Kidney (tissue), 14 donors: Measurements from ENCODE around the gene CDK15. TPM values are rescaled to one million over a fixed set of nuclear protein-coding genes. Genes with fewer than 3 reads are reported as not detected.
"Not testable (repeated sequence)": the region's sequence is repeated elsewhere in the genome, so short reads cannot be mapped to it uniquely, and the experiment has no call there.

Source experiments
- DNase-seq, 5 donors: peaks; one replicate each; pipeline ENCODE4 v3.0.0-alpha.2; 2013 to 2020
- FAIRE-seq: peaks from 2 replicates; lab custom pipeline; 2012; peaks lifted over from hg19 to GRCh38; lab: Jason Lieb, UNC
- H3K27ac ChIP-seq, 2 donors: one replicate each; pipeline ENCODE4 v1.7.0; 2013; ENCODE audit warnings: low read depth in 2 of 2, low read length in 2 of 2, inconsistent platforms in 1 of 2
- H3K27me3 ChIP-seq: one replicate; pipeline ENCODE4 v1.7.1; 2013; ENCODE audit warnings: low read length, inconsistent platforms; ENCODE audit not compliant: control insufficient read depth, insufficient read depth
- H3K36me3 ChIP-seq, 3 donors: one replicate each; pipeline versions ENCODE4 v1.7.0 to v1.7.1; 2013; ENCODE audit warnings: low read length in 3 of 3, control low read depth in 1 of 3, inconsistent platforms in 1 of 3; ENCODE audit not compliant: insufficient read depth in 3 of 3, control insufficient read depth in 2 of 3
- H3K4me1 ChIP-seq, 3 donors: one replicate each; pipeline versions ENCODE4 v1.7.0 to v1.7.1; 2013; ENCODE audit warnings: low read length in 3 of 3, inconsistent platforms in 1 of 3, low read depth in 1 of 3; ENCODE audit not compliant: control insufficient read depth in 2 of 3, insufficient read depth in 2 of 3
- H3K4me3 ChIP-seq, 3 donors: one replicate each; pipeline versions ENCODE4 v1.7.0 to v1.8.1; 2013; ENCODE audit warnings: low read length in 3 of 3, control low read depth in 1 of 3, inconsistent platforms in 1 of 3
- H3K9ac ChIP-seq, 3 donors: one replicate each; pipeline versions ENCODE4 v1.7.0 to v1.7.1; 2013; ENCODE audit warnings: low read length in 3 of 3, control low read depth in 1 of 3, inconsistent platforms in 1 of 3
- H3K9me3 ChIP-seq, 3 donors: one replicate each; pipeline versions ENCODE4 v1.7.0 to v1.7.1; 2013; ENCODE audit warnings: low read length in 3 of 3, control low read depth in 1 of 3, inconsistent platforms in 1 of 3; ENCODE audit not compliant: control insufficient read depth in 2 of 3, insufficient read depth in 1 of 3
- CTCF ChIP-seq: IDR thresholded peaks from 3 replicates; pipeline ENCODE4 v1.5.1; 2012; ENCODE audit warnings: mild to moderate bottlenecking, moderate library complexity, borderline replicate concordance; ENCODE audit not compliant: insufficient read depth; ENCODE audit errors: extremely low read depth
- intact Hi-C: fragments of 100-400 bp; cut with DNase I; formaldehyde crosslinking; loops from one replicate; pipeline ENCODE4 v1.11.1; 2022
- polyA plus RNA-seq: library from polyadenylated mRNA; stranded (reverse); fragments of 350-450 nt; fragmentation: Illumina TruSeq; extraction: RNeasy Lipid Tissue Mini Kit (QIAGEN cat#74804); gene quantifications from one replicate; pipeline ENCODE4 v1.2.3, GENCODE V29; 2014; ENCODE audit warnings: low read depth, low replicate concordance; ENCODE audit not compliant: insufficient read depth
- total RNA-seq: library from RNA; stranded (reverse); fragmentation: NEBNext Ultra II Directional; extraction: Animal tissue kit (Norgen Biotek cat#: 25700); gene quantifications from one replicate; pipeline ENCODE4 v1.2.1, GENCODE V29; 2021
- donor health status: control.
- donor health status: control.
- donor health status: control.
- donor health status: control.
- donor health status: control.
- donor health status: DM: yes; HTN: yes; CAD: no.
- donor health status: Normal renal cell carcinoma (clear cell type).

CDK15 gene
- total and polyA plus RNA-seq, 2 donors from 2014 or later: 0.11 to 2.7 TPM

- no peak overlapping the region for H3K4me3 ChIP-seq
- no peaks in the 10 kb centered on the region for H3K9me3 ChIP-seq
- no peaks in the 10 kb centered on the region for H3K27me3 ChIP-seq
- H3K4me1 ChIP-seq: peaks cover 0 to 3% (median 0%) of the 10 kb centered on the region in 3 donors
- intact Hi-C loops: no loop called here
- no peak overlapping the region for H3K9ac ChIP-seq
- no peak for TF ChIP-seq CTCF
- no peak overlapping the region for H3K27ac ChIP-seq
- DNase-seq: no peak
- peaks cover 0 to 20% (median 18%) of the 10 kb centered on the region in 3 donors for H3K36me3 ChIP-seq
- FAIRE-seq: no peak
Measured at GRCh38 chr2:201759567-201759966, 46.8 kb upstream of the CDK15 start.

- TF ChIP-seq CTCF: no peak
Measured at GRCh38 chr2:201761101-201761500, 45.2 kb upstream of the CDK15 start.

GRCh38 chr2:201764469-201764868 is 41.9 kb upstream of the CDK15 start:
- intact Hi-C loops, H3K9me3 ChIP-seq, H3K4me3 ChIP-seq, H3K9ac ChIP-seq, H3K4me1 ChIP-seq, FAIRE-seq, H3K27me3 ChIP-seq, DNase-seq, H3K27ac ChIP-seq: not testable (repeated sequence)
- H3K36me3 ChIP-seq: peaks cover 0 to 21% (median 15%) of the 10 kb centered on the region in 3 donors

More at GRCh38 chr2:201761101-201761500, 45.2 kb upstream of the CDK15 start:
- Histone ChIP-seq H3K4me3 (no peak overlapping the region), H3K27ac (no peak overlapping the region), H3K4me1 (peaks cover 0 to 3% (median 0%) of the 10 kb centered on the region in 3 donors), H3K36me3 (peaks cover 0 to 18% (median 17%) of the 10 kb centered on the region in 3 donors), H3K9ac (no peak overlapping the region), H3K9me3 (no peaks in the 10 kb centered on the region), H3K27me3 (no peaks in the 10 kb centered on the region)
- intact Hi-C loops: no loop called here
- DNase-seq (no peak), FAIRE-seq (no peak)

- no peak for TF ChIP-seq CTCF
- Histone ChIP-seq H3K36me3 (peaks cover 0 to 20% (median 14%) of the 10 kb centered on the region in 3 donors), H3K9ac (no peak overlapping the region), H3K9me3 (no peaks in the 10 kb centered on the region), H3K4me3 (no peak overlapping the region), H3K27me3 (no peaks in the 10 kb centered on the region), H3K4me1 (no peaks in the 10 kb centered on the region), H3K27ac (no peak overlapping the region)
- no peak for DNase-seq
- FAIRE-seq: no peak
- intact Hi-C loops: no loop called here
Measured at GRCh38 chr2:201765799-201766198, 40.5 kb upstream of the CDK15 start.
